H1 (cell line): ENCODE results near the gene ACOD1. TPM values are rescaled to one million over a fixed set of nuclear protein-coding genes. Genes with fewer than 3 reads are reported as not detected.

Experiments used
- CTCF ChIA-PET: fragments of 300-600 bp; sonication (Branson Sonifier 250); formaldehyde crosslinking; loops from one replicate; lab custom pipeline; 2021; ENCODE audit not compliant: partially characterized antibody; lab: Charles Lee
- POLR2A ChIA-PET: fragments of 300-600 bp; sonication (Branson Sonifier 250); formaldehyde crosslinking; loops from one replicate; lab custom pipeline; 2021; ENCODE audit warnings: inconsistent platforms; ENCODE audit not compliant: partially characterized antibody; lab: Charles Lee
- DNase-seq, 2 experiments: peaks; one replicate each; pipeline versions ENCODE4 v3.0.0 to v3.0.0-alpha.2; 2010 to 2022; ENCODE audit warnings: low spot score in 2 of 2, low read depth in 1 of 2, mixed read lengths in 1 of 2
- FAIRE-seq: peaks from 2 replicates; lab custom pipeline; 2011; peaks lifted over from hg19 to GRCh38; lab: Jason Lieb, UNC
- H2AFZ ChIP-seq: 2 replicates; pipeline ENCODE4 v1.8.1; 2012; ENCODE audit warnings: low read length, inconsistent platforms
- H2AK5ac ChIP-seq: 2 replicates; pipeline ENCODE4 v1.6.1; 2013; ENCODE audit warnings: low read depth, low read length
- H2BK120ac ChIP-seq: replicated peaks from 2 replicates; pipeline ENCODE3; 2013; ENCODE audit warnings: low read depth, low read length, inconsistent platforms
- H2BK12ac ChIP-seq: 2 replicates; pipeline ENCODE4 v1.6.1; 2013; ENCODE audit warnings: low read depth, low read length
- H2BK15ac ChIP-seq: 2 replicates; pipeline ENCODE4 v1.6.1; 2013; ENCODE audit warnings: low read length
- H2BK20ac ChIP-seq: 2 replicates; pipeline ENCODE4 v1.6.1; 2013; ENCODE audit warnings: low read length
- H2BK5ac ChIP-seq: 2 replicates; pipeline ENCODE4 v1.6.1; 2013; ENCODE audit warnings: low read depth, low read length
- H3K14ac ChIP-seq: 2 replicates; pipeline ENCODE4 v1.6.1; 2013; ENCODE audit warnings: inconsistent platforms; ENCODE audit not compliant: insufficient read length
- H3K18ac ChIP-seq: 2 replicates; pipeline ENCODE4 v1.6.1; 2013; ENCODE audit warnings: low read length; ENCODE audit errors: extremely low read depth
- H3K23ac ChIP-seq: 2 replicates; pipeline ENCODE4 v1.6.1; 2013; ENCODE audit warnings: inconsistent platforms; ENCODE audit not compliant: insufficient read length
- H3K23me2 ChIP-seq: 2 replicates; pipeline ENCODE4 v1.6.1; 2013; ENCODE audit warnings: low read depth, low read length
- H3K27ac ChIP-seq: 2 replicates; pipeline ENCODE4 v1.6.1; 2011; ENCODE audit warnings: low read depth, low read length, inconsistent platforms
- H3K27me3 ChIP-seq, 4 experiments: replicated peaks in 1 of 4; 1 replicate in 1 of 4; 2 replicates in 3 of 4; pipeline versions ENCODE4 v1.6.1 to v1.8.1; 2011 to 2013; ENCODE audit warnings: low read length in 3 of 4, mild to moderate bottlenecking in 3 of 4, inconsistent platforms in 2 of 4, mixed read lengths in 2 of 4, moderate library complexity in 1 of 4; ENCODE audit not compliant: control insufficient read depth in 3 of 4, insufficient read depth in 3 of 4; ENCODE audit errors: extremely low read depth in 1 of 4
- H3K36me3 ChIP-seq, 4 experiments: 2 replicates each; pipeline versions ENCODE4 v1.6.1 to v1.8.1; 2011 to 2013; ENCODE audit warnings: mild to moderate bottlenecking in 4 of 4, low read length in 3 of 4, moderate library complexity in 2 of 4, control low read depth in 1 of 4, inconsistent platforms in 1 of 4; ENCODE audit not compliant: insufficient read depth in 4 of 4, control insufficient read depth in 2 of 4
- H3K4ac ChIP-seq: replicated peaks from 2 replicates; pipeline ENCODE3; 2013; ENCODE audit warnings: low read length, low read depth, mixed read lengths, inconsistent platforms; ENCODE audit not compliant: insufficient read length
- H3K4me1 ChIP-seq, 4 experiments: replicated peaks in 1 of 4; 1 replicate in 1 of 4; 2 replicates in 3 of 4; pipeline versions ENCODE4 v1.6.1 to v1.8.1; 2011 to 2013; ENCODE audit warnings: low read length in 3 of 4, inconsistent platforms in 2 of 4, mixed read lengths in 1 of 4; ENCODE audit not compliant: insufficient read depth in 4 of 4, control insufficient read depth in 3 of 4
- H3K4me2 ChIP-seq, 2 experiments: 2 replicates each; pipeline versions ENCODE4 v1.6.1 to v1.8.1; 2011 to 2013; ENCODE audit warnings: low read depth in 2 of 2, low read length in 2 of 2, control low read depth in 1 of 2, inconsistent platforms in 1 of 2, mild to moderate bottlenecking in 1 of 2; ENCODE audit not compliant: insufficient read depth in 1 of 2
- H3K4me3 ChIP-seq, 4 experiments: fragments of 200-600, 300-600 bp in 1 of 4; sonication (generic), shearing (Covaris generic), sonication (Bioruptor Twin) in 1 of 4; 2 replicates each; pipeline versions ENCODE4 v1.5.1 to v1.8.1; 2011 to 2016; ENCODE audit warnings: low read length in 4 of 4, low read depth in 3 of 4, control low read depth in 2 of 4, inconsistent platforms in 2 of 4, mild to moderate bottlenecking in 2 of 4, mixed read lengths in 1 of 4, moderate library complexity in 1 of 4; ENCODE audit not compliant: insufficient read depth in 2 of 4; ENCODE audit errors: extremely low read depth in 1 of 4
- H3K56ac ChIP-seq: replicated peaks from 2 replicates; pipeline ENCODE3; 2013; ENCODE audit warnings: low read depth, mild to moderate bottlenecking, mixed read lengths, low read length, inconsistent platforms; ENCODE audit not compliant: insufficient read length
- H3K79me1 ChIP-seq: 2 replicates; pipeline ENCODE4 v1.6.1; 2013; ENCODE audit warnings: low read depth, low read length, control low read depth
- H3K79me2 ChIP-seq, 2 experiments: 2 replicates each; pipeline versions ENCODE4 v1.6.1 to v1.8.1; 2012 to 2013; ENCODE audit warnings: low read length in 2 of 2, mild to moderate bottlenecking in 2 of 2, inconsistent platforms in 1 of 2; ENCODE audit not compliant: insufficient read depth in 2 of 2, control insufficient read depth in 1 of 2
- H3K9ac ChIP-seq, 4 experiments: replicated peaks in 1 of 4; 1 replicate in 1 of 4; 2 replicates in 3 of 4; pipeline versions ENCODE4 v1.6.1 to v1.8.1; 2011 to 2013; ENCODE audit warnings: low read depth in 3 of 4, low read length in 3 of 4, control low read depth in 2 of 4, mild to moderate bottlenecking in 2 of 4, moderate library complexity in 2 of 4, inconsistent platforms in 1 of 4; ENCODE audit errors: extremely low read depth in 1 of 4
- H3K9me3 ChIP-seq, 2 experiments: 2 replicates each; pipeline versions ENCODE4 v1.6.1 to v1.8.1; 2012 to 2013; ENCODE audit warnings: mild to moderate bottlenecking in 2 of 2, moderate library complexity in 2 of 2, control low read depth in 1 of 2, inconsistent platforms in 1 of 2, low read depth in 1 of 2, low read length in 1 of 2, mixed read lengths in 1 of 2; ENCODE audit not compliant: insufficient read depth in 2 of 2
- H4K20me1 ChIP-seq, 2 experiments: replicated peaks in 1 of 2; 2 replicates each; pipeline versions ENCODE3 to v1.8.1; 2011 to 2013; ENCODE audit warnings: inconsistent platforms in 2 of 2, low read length in 2 of 2, mild to moderate bottlenecking in 1 of 2; ENCODE audit not compliant: insufficient read depth in 2 of 2, control insufficient read depth in 1 of 2
- H4K5ac ChIP-seq: 2 replicates; pipeline ENCODE4 v1.6.1; 2013; ENCODE audit warnings: low read length, low read depth, mixed read lengths, inconsistent platforms; ENCODE audit not compliant: insufficient read length
- H4K8ac ChIP-seq: 2 replicates; pipeline ENCODE4 v1.8.0; 2013; ENCODE audit warnings: mild to moderate bottlenecking, moderate library complexity, low read length, inconsistent platforms; ENCODE audit not compliant: insufficient read depth; ENCODE audit errors: extremely low read depth
- H4K91ac ChIP-seq: replicated peaks from 2 replicates; pipeline ENCODE3; 2013; ENCODE audit warnings: low read length, mixed read lengths, inconsistent platforms; ENCODE audit not compliant: insufficient read length
- BCL11A ChIP-seq, 2 experiments: IDR thresholded peaks; one replicate each; pipeline ENCODE4 v1.6.1; 2011; ENCODE audit warnings: low read depth in 2 of 2, low read length in 2 of 2, mild to moderate bottlenecking in 2 of 2
- CTBP2 ChIP-seq: IDR thresholded peaks from 2 replicates; pipeline ENCODE4 v1.7.0; 2011; ENCODE audit warnings: borderline replicate concordance, mild to moderate bottlenecking, moderate library complexity, mixed read lengths, low read length; ENCODE audit not compliant: insufficient read depth, insufficient read length
- HDAC6 ChIP-seq: IDR thresholded peaks from one replicate; pipeline ENCODE4 v1.7.1; 2012; ENCODE audit warnings: low read depth, mild to moderate bottlenecking, inconsistent platforms, low read length, moderate library complexity
- KDM5A ChIP-seq: fragments of 200-600 bp; IDR thresholded peaks from 2 replicates; pipeline ENCODE4 v1.7.1; 2012; ENCODE audit warnings: mild to moderate bottlenecking, low read length, inconsistent platforms, mixed read lengths
- MAFK ChIP-seq: IDR thresholded peaks from 2 replicates; pipeline ENCODE4 v1.6.1; 2012; ENCODE audit warnings: low read depth, mild to moderate bottlenecking, improper control_type of control experiment, low read length
- ZNF274 ChIP-seq: IDR thresholded peaks from 2 replicates; pipeline ENCODE4 v1.7.0; 2012; ENCODE audit warnings: low read length, borderline replicate concordance; ENCODE audit errors: extremely low read depth
- WGBS, 2 experiments: shearing (Covaris generic) in 1 of 2; methylation state at CpG; one replicate each; pipeline versions ENCODE4 v1.1.6 to v1.1.7; 2013 to 2015; ENCODE audit warnings: low lambda C conversion rate in 2 of 2, mixed read lengths in 2 of 2, inconsistent platforms in 1 of 2, low coverage in 1 of 2, missing lambda C conversion rate in 1 of 2; ENCODE audit not compliant: insufficient replicate concordance in 2 of 2, insufficient coverage in 1 of 2, insufficient read length in 1 of 2; ENCODE audit errors: extremely low coverage in 1 of 2, missing lambda C conversion rate in 1 of 2; 5-methylcytosine and 5-hydroxymethylcytosine counted together
- polyA plus RNA-seq, 7 experiments: library from polyadenylated mRNA; depleted of rRNA in 3 of 7; stranded (reverse) in 5 of 7; unstranded in 2 of 7; fragments of >200 nt in 5 of 7; fragments of 200-250 nt in 2 of 7; gene quantifications; 1 replicate in 5 of 7; 2 replicates in 1 of 7; 4 replicates in 1 of 7; pipeline versions ENCODE4 v1.2.1 to v1.2.3, GENCODE V29; 2011 to 2013; ENCODE audit warnings: missing spikeins in 2 of 7, mixed read lengths in 2 of 7
- total RNA-seq: library from RNA; stranded (reverse); fragmentation: NEBNext Ultra II Directional; extraction: Animal tissue kit (Norgen Biotek cat#: 25700); gene quantifications from 2 replicates; pipeline ENCODE4 v1.2.1, GENCODE V29; 2021
- TF ChIP-seq, protein P1 (sequence below): IDR thresholded peaks from 2 replicates; pipeline ENCODE4 v1.6.1; 2012; ENCODE audit warnings: inconsistent platforms

ACOD1 gene
- total and polyA plus RNA-seq, 2 of the 8 experiments (the other 6 are each of a cell fraction or from before 2014, with no cell fraction given) = not detected

- no peak overlapping the region for H3K27ac ChIP-seq
- no peak overlapping the region for H2BK20ac ChIP-seq
- no peak overlapping the region for H3K23ac ChIP-seq
- H4K91ac ChIP-seq = no peak overlapping the region
- H2BK5ac ChIP-seq = no peak overlapping the region
- no peak overlapping the region for H4K5ac ChIP-seq
- no peak overlapping the region for H2AFZ ChIP-seq
- WGBS, 2 experiments = 94% methylated on average over 4 of the region's 4 CpGs; no CpG with 5 or more reads in 1 of the 2 experiments
- peaks cover 11 to 12% of the 10 kb centered on the region in 2 experiments for H3K9me3 ChIP-seq
- H4K20me1 ChIP-seq = no peaks in the 10 kb centered on the region
- no peak overlapping the region for H2BK15ac ChIP-seq
- H3K23me2 ChIP-seq = no peaks in the 10 kb centered on the region
- no peaks in the 10 kb centered on the region for H3K4me1 ChIP-seq
- FAIRE-seq (no peak), DNase-seq (no peak)
- TF ChIP-seq KDM5A = no peak
- TF ChIP-seq HDAC6 = no peak
- TF ChIP-seq MAFK = no peak
- TF ChIP-seq, protein P1, sequence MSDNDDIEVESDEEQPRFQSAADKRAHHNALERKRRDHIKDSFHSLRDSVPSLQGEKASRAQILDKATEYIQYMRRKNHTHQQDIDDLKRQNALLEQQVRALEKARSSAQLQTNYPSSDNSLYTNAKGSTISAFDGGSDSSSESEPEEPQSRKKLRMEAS = no peak
- no peak for TF ChIP-seq ZNF274
- no peak for TF ChIP-seq CTBP2
- no peak for TF ChIP-seq BCL11A (IDR thresholded peaks at IDR 0.05; ENCODE audit: low read depth in 2 of 2, low read length in 2 of 2)
- H2BK12ac ChIP-seq = no peak overlapping the region
- CTCF ChIA-PET = interaction anchor here (0.9 to 3.1 kb wide), 6 partner anchors 13 to 27 kb away, joined by 3 to 12 read pairs (median 8); no protein-coding TSS in a partner anchor
- POLR2A ChIA-PET = no interaction called here
- no peaks in the 10 kb centered on the region for H3K36me3 ChIP-seq
- H2AK5ac ChIP-seq = no peak overlapping the region
- no peak overlapping the region for H3K56ac ChIP-seq
- H3K9ac ChIP-seq = no peak overlapping the region
- no peak overlapping the region for H3K4me2 ChIP-seq
- no peak overlapping the region for H3K4me3 ChIP-seq
- H3K27me3 ChIP-seq = peaks cover 0 to 1% (median 0%) of the 10 kb centered on the region in 4 experiments; a peak in 1 of 7 replicates
- no peaks in the 10 kb centered on the region for H3K79me2 ChIP-seq
- H2BK120ac ChIP-seq = no peak overlapping the region
- H3K4ac ChIP-seq = no peak overlapping the region
- no peak overlapping the region for H4K8ac ChIP-seq
- H3K18ac ChIP-seq = no peak overlapping the region
- no peak overlapping the region for H3K14ac ChIP-seq
- H3K79me1 ChIP-seq = no peaks in the 10 kb centered on the region
Observed at GRCh38 chr13:76955193-76955592, 6.9 kb downstream of the ACOD1 start.
